ENCODE results near the gene XIRP2.

Gene XIRP2

DNA sequence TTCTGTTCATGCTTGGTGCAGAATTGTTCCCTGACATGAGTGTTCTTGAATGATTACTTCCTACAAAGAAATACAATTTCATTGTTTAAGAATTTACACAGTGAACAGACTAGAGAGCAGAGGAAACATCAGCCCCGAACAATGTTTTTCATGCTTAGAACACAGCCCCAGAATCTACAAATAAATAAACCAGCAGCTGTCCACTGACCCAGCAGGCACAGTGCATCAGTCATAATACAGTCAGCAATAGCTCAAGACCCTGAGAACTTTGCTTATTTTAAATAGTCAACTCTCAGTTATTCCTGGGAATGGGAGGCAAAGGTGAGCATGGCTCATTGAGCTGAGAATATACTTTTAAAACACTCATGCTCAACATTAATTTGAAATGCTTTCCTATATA lies 38.4 kb downstream of the XIRP2 start:
- in situ Hi-C loops (cut with MboI; ENCODE audit: low sequenced_read_pairs): no loop called here

DNA sequence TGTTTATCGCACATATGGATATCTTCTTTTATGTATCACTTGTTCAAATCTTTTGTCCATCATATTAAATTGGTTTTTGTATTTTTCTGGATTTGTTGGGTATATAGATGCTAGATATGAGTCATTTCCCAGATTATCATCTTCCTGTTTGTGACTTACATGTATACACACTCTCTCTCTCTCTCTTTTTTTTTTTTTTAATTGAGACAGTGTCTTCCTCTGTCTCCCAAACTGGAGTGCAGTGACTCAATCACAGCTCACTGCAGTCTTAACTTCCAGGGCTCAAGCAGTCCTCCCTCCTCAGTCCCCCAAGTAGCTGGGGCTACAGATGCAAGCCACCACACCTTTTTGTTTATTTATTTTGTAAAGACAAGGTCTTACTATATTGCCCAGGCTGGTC lies 43.8 kb downstream of the XIRP2 start:
- in situ Hi-C loops (cut with MboI; ENCODE audit: low sequenced_read_pairs): no loop called here

DNA sequence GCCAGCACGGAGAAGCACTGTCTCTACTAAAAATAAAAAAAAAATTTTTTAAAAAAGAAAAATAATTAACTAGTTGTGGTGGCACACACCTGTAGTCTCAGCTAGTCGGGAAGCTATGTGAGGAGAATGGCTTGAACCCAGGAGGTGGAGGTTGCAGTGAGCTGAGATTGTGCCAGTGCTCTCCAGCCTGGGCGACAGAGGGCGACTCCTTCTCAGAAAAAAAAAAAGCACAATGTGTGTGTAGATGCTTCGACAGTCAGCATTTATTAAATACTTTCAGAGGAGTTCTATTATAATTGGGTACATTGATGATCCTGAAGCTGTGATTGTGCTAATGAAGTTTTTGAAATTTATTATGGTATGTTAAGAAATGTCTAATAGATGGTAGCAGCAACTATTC lies 46.5 kb downstream of the XIRP2 start:
- in situ Hi-C loops (cut with MboI; ENCODE audit: low sequenced_read_pairs): no loop called here

DNA sequence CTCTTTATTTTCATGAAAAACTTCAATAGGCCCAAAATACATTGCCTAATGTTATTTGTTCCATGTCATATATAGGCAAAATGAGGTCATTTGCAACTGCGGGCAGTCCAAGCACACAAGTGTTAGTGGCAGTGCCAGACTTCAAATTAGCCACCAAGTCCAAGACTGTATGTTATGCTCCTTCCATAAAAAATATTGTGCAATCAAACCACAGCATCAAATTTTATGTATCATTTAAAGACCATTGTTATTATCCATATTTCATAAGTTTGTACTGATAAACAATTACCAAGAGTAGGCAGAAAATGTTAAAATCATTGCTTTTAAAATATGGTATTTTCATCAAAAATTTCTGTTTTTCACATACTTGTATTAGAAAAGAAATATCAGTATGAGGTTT lies 54.1 kb downstream of the XIRP2 start:
- in situ Hi-C loops (cut with MboI; ENCODE audit: low sequenced_read_pairs): no loop called here

DNA sequence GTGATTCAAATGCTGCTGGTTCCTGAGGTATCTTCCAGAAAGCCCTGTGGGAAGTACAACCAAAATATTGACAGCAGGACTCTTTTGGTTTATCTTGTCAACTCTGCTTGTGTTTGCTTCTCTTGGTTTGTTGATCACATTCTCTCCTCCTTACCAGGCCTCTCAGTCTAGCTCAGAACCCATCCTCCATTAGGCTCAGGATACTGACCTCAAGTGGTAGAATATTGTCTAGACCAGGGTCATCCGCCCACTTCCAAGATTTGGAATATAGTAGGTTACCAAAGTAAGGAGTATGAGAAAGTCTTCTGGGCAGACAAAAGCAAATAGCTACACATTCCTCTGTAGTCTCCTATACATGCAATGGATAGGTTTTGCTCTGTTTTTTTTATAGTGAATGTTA lies 56.6 kb downstream of the XIRP2 start:
- in situ Hi-C loops (cut with MboI; ENCODE audit: low sequenced_read_pairs): no loop called here

DNA sequence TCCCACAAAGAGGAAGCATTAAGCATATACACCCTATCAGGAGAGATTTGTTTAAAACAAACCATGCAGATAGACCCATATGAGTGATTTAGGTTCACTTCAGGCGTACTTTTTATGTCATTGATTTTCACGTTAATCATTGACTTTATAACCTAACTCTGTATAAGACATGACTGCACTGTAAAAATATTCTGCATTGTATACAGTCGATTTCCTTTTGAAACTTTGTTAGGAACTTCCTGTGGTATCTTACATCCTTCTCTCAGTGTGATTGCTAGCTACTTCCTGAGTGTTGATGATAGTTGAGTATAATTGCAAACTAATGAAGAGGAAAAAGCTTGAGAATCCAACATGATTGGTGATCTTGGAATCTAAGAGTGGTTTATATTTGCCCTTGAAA lies 69.4 kb downstream of the XIRP2 start:
- in situ Hi-C loops (cut with MboI; ENCODE audit: low sequenced_read_pairs): no loop called here

DNA sequence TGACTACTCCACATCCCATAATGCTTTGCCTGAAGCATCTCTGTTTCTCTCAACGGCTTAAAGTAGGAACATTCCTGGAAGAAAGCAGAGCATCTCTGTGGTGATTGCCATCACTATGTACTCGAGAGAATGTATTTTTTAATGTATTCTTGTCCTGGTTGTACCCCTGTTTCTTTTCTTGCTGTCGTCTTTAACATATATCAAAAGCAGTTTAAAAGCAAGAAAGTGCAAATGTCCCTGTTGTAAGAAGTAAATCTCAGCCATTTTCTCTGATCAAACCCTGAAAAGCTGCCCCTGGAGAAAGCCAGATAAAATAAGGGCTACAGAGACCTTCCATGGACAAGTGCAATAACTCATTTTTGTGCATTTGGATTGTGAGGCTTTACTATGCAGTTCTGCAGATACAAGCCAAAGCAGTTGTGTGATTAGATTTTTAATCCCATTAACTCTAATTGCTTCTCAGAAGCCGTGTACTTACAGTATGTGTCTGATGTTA lies 70.8 kb downstream of the XIRP2 start:
- in situ Hi-C loops (cut with MboI; ENCODE audit: low sequenced_read_pairs): no loop called here

DNA sequence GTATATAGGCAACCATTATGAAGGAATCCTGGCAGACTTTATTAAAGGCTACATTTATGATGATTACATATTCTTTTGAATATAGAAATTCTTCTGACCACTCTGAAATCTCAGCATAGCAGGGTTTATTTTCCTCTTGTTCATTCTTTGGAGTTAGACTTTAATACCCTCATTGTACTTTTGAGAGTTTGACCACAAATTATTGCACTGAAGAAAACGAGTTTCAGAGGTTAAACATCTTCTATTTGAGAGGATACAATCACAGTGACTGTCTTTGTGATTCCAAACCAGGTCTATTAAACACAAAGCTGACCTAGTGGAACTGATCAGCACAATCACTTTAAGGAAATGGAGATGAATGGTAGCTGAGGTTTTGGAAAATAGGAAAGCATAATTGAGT lies 71.3 kb downstream of the XIRP2 start:
- in situ Hi-C loops (cut with MboI; ENCODE audit: low sequenced_read_pairs): no loop called here

DNA sequence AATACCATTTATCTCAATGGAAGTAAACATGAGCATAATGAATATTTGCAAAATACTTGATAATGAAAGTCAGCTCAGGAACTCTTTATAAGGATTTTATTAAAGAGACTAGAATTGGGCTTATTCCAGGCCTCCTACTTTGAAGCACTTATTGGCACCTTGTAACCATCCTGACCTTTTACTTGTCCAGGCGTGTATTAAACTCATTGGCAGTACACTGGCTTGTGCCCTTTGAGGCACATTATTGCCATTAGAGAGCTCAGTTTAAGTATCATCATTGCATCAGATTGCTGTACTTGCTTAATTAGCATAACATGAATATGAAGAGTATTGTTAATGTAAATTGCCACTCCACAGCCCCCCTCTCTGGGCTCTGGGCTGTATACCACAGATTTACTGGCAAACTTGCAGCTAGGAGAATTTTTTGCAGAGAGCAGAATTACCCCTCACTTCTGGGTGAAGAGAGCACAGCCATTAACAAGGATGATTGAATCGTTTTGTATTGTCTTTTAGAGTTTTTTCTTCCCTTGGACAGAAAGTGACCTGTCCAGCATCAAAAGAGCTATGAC lies 72.5 kb downstream of the XIRP2 start:
- in situ Hi-C loops (cut with MboI; ENCODE audit: low sequenced_read_pairs): no loop called here

DNA sequence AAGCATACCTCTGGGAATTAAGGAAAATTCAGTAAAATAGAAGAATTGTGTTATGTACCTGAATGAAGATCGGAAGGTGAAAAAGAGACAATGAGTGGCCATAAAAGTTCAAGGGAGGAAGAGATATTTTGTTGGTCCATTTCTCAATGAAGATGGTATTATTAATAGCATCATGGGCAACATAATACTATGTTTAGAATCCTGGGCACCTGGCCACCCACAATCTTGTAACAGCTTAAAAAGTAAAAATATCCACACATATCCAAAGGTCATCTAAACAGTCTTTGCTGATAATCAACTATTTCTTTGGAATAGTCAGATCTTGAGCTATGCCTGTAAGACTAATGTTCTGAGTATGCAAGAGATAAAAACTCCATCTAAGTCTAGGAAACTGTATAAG lies 73.7 kb downstream of the XIRP2 start:
- in situ Hi-C loops (cut with MboI; ENCODE audit: low sequenced_read_pairs): no loop called here

DNA sequence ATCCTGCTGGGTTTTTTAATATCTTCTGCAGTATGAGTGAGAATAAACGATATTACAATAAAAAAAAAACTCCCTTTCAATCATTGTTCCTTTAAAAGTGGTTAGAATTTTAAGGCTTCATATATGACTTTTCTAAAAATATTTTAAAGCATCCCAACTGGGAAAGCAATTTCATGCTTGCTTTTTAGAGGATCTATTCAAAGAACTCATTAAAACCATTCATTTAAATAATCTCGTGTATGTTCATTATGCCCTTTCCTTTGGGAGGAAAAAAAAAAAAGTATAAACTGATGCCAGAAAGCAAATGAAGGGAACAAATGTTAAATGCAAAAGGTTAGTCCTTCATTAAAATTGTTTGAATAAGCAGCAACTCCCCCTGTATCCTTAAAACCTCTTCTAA lies 81.2 kb downstream of the XIRP2 start:
- in situ Hi-C loops (cut with MboI; ENCODE audit: low sequenced_read_pairs): no loop called here

DNA sequence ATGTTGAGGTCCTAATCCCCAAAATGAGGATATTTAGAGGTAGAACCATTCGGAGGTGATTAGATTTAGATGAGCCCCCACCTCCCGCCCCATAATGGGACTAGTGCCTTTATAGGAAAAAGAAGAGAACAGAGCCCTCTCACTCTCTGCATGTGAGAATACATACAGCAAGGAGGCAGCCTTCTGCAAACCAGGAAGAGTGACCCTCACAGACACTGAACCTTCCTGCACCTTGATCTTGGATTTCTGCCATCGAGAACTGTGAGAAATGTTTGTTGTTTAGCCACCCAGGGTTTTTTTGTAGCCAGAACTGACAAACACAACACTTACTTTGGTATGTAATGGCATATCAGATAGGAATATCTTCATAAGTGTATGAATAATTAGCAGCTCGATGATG lies 83.7 kb downstream of the XIRP2 start:
- in situ Hi-C loops (cut with MboI; ENCODE audit: low sequenced_read_pairs): no loop called here

DNA sequence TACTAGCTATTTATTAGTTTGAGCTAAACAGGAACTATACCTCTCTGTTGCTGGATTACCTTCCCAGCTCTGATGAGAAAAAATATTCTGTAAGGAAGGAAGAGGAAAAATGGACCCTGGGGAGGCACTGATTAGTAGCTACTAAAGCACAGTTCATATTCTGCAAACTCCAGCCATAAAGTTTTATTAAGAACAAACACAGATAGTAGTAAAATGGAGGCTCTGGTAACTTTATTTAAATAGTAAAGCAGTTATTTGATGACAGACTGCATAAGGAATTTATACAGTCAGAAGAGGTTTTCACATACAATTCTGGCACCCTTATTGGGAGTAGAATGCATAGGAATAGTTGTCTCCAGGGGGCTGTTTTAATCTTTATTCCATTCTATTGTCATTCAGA lies 84.1 kb downstream of the XIRP2 start:
- in situ Hi-C loops (cut with MboI; ENCODE audit: low sequenced_read_pairs): no loop called here

DNA sequence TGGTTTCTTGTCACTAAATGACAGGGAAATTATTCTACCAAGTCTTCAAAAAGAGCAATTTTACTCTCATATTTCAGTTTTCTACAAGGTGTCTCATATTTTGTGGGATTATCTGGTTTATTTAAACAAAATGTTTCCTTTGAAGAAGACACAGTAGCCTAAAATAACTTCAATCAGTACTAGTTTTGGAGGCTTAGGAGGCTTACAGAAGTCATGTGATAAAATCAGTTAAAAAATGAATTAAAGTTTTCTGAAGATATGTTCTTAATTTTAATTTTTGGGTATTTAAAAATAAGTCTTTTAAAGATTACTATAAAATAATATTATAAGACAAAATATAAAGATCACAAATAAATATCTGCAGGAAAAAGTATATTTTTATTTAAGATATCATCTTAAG lies 95.9 kb downstream of the XIRP2 start:
- in situ Hi-C loops (cut with MboI; ENCODE audit: low sequenced_read_pairs): no loop called here

DNA sequence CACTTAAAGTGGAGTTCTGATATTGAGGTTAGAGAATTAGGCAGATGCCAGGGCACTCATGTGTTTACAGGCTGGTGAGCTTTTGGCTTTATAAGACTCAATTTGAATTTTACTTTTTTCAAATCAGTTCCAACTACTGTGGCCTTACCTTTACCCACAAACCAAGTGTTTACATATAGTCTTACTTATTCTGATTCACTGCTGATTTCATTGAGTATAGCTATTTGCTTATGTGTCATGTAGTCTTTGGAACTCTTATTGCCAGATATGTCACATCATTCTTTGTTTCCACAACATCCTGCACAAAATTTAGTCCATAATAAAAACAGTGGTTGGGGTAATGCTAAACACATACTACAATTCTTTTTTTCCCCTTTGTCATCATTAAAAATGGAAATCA lies 96.5 kb downstream of the XIRP2 start:
- in situ Hi-C loops (cut with MboI; ENCODE audit: low sequenced_read_pairs): no loop called here

DNA sequence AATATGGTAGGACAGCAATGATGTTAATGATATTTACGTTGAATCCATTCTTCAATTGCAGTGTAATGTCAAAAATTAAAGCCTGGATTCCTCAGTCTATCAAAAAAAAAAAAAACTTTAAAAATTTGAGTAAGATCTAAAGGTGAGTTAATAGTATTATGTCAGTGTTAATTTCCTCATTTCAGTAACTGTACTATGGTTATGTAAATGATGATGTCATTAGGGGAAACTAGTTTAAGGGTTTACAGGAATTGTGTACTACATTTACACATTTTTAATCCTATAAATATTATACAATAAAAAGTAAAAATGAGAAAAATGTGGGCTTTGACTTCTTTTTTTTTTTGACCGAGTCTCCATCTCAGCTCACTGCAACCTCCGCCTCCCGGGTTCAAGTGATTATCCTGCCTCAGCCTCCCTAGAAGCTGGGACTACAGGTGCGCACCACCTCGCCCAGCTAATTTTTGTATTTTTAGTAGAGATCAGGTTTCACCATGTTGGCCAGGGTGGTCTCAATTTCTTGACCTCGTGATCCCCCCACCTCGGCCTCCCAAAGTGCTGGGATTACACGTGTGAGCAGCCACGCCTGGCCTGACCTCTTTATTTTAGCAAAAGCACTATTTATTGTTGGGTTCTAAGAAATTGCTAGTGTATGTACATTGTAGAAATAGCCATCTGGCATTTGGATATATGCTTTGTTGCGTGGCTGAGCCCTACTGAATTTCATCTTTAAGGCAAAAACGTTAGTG lies 106.5 kb downstream of the XIRP2 start:
- in situ Hi-C loops (cut with MboI; ENCODE audit: low sequenced_read_pairs): no loop called here

DNA sequence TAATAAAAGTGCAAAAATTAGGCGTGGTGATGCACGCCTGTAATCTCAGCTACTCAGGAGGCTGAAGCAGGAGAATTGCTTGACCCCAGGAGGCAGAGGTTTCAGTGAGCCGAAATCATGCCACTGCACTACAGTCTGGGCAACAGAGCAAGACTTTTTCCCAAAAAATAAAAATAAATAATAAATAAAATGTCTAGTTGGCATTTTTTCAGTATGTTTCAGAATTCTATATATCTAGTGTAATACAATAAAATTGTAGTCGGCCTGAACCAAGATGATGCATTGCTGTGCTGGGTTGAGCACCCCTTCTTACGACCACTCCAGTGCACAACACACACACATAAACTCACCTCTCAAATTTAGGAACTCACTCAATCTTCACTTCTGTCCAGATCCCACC lies 108.2 kb downstream of the XIRP2 start:
- in situ Hi-C loops (cut with MboI; ENCODE audit: low sequenced_read_pairs): no loop called here

DNA sequence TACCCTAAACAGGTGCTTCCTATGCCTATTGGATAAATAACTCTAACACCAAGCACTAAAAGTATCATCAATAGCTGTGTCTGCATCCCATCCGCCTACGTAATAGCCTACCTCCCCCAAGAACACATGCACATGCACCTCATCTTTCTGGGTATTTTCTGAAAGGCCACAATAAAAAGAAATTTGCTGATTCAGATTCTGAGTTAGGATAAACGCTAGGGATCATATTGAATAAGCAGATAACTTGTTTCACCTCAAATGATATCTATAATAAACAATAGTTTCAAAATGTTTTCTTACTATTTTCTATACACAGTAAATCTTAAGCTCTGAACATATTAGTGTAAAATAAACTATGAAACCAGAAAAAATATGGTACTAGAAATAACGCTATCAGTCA lies 112.9 kb downstream of the XIRP2 start:
- in situ Hi-C loops (cut with MboI; ENCODE audit: low sequenced_read_pairs): no loop called here

DNA sequence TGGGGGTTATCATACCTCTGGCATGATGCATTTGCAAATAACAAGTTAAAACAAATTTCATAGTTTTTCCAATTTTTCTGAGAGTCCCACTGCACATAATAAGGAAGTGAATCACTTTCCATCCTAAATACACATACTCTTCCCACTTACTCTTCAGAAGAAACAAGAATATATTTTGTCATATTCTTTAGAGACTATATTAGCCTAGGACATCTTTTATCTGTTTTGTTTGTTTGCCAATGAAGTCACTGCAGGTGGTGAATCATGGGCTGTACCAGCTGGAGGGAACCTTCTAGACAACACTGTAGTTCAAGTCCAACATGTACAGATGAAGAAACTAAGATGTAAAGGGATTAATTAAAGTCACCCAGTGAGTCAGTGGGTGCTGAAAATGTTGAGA lies 116.8 kb downstream of the XIRP2 start:
- in situ Hi-C loops (cut with MboI; ENCODE audit: low sequenced_read_pairs): no loop called here

DNA sequence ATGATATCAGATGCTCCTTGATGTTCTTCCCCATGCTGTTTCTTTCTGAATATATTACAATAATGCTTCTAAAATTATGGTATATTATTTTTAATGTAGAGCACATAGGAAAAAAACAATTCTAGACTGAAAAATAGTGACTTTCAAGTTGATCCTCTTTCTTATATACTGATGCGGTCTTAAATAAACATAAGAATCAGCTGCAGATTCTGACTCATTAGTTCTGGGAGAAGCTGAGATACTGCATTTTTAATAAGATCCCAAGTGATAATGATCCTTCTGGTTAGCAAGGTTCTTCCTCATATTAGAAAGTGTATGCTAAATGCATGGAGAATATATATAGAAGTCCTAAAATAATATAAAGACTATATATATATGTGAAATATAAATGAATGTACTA lies 124.9 kb downstream of the XIRP2 start:
- in situ Hi-C loops (cut with MboI; ENCODE audit: low sequenced_read_pairs): no loop called here

DNA sequence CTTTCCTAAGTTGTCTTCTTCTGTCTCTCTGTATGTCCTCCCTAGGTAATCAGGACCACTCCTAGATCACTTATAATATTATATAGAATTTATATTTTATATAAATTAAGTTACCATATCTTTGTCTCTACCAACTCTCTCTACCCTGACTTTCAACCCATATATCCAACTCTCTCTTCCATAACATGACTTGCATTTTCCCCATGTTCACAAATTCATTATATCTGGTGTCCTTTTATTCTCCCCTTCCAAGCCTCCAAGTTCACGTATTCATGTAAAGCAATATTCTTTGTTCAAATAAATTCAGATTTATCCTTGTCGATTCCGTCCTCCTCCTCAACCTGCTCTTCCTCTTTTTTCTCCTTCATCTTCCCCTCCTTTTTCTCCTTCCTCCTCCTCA lies 127.5 kb downstream of the XIRP2 start:
- in situ Hi-C loops (cut with MboI; ENCODE audit: low sequenced_read_pairs): no loop called here

DNA sequence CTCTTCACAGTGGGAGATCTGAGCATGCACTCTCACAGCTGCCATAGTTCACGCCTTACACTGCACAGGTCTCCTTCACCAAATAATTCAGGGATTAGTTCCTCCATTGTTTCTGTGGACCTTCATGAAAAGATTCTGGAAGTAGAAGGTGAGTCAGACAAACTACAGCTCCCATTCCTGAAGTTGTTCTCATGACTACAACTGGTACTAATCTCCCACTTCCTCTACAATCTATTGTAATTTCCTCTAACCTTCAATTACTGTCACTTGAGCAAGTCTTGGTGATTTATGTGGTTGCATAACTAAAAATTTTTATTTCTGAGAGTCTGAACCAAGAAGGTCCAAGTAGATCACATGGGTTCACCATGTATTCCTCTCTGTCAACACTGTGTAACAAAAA lies 128.7 kb downstream of the XIRP2 start:
- in situ Hi-C loops (cut with MboI; ENCODE audit: low sequenced_read_pairs): no loop called here

DNA sequence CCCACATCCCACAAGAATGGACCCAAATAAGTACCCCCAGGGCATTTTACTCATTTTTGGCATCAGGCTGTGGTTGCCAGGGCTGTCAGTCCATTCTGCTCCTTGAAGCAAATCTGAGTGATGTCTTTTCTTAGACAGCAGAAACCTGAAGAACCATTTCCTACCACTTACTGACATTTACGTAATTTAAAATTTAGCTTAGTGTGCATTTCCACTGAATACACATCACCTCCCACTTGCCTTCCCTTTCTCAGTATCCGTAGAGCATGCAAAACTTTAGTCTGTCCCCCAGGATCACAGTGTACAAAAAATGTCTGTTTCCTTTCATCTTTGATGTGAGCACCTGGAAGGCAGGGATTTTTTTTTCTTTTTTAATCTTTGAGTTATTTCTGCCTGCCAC lies 130.3 kb downstream of the XIRP2 start:
- in situ Hi-C loops (cut with MboI; ENCODE audit: low sequenced_read_pairs): no loop called here
